HepG2 (cell line): Measurements from ENCODE around the gene DPCD. TPM values are rescaled to one million over a fixed set of nuclear protein-coding genes. Genes with fewer than 3 reads are reported as not detected.
A peak's percentile ranks its signal among the peaks of the same experiment; 100 is the strongest.

Experiments used
- CCDC6 ChIP-seq: sonication (generic); formaldehyde crosslinking; IDR thresholded peaks from 2 replicates; pipeline ENCODE4 v1.8.1; 2022; ENCODE audit warnings: mild to moderate bottlenecking, missing genetic modification reagents, moderate library complexity
- CEBPG ChIP-seq: IDR thresholded peaks from 2 replicates; pipeline ENCODE4 v1.6.1; 2016
- GATAD1 ChIP-seq: IDR thresholded peaks from 2 replicates; pipeline ENCODE4 v1.6.1; 2016; ENCODE audit warnings: missing genetic modification reagents, missing compliant biosample characterization
- HDAC1 ChIP-seq: sonication (generic); formaldehyde crosslinking; IDR thresholded peaks from 2 replicates; pipeline ENCODE4 v1.5.1; 2020; ENCODE audit warnings: mild to moderate bottlenecking, missing genetic modification reagents
- KDM2A ChIP-seq: sonication (generic); formaldehyde crosslinking; IDR thresholded peaks from 2 replicates; pipeline ENCODE4 v1.4.0; 2020; ENCODE audit warnings: low read depth, missing genetic modification reagents, borderline replicate concordance
- KLF16 ChIP-seq, 2 experiments: sonication (generic) in 1 of 2; formaldehyde crosslinking in 1 of 2; IDR thresholded peaks; 2 replicates each; pipeline versions ENCODE4 v1.6.1 to v1.8.0; 2016 to 2023; ENCODE audit warnings: missing genetic modification reagents in 2 of 2, missing compliant biosample characterization in 1 of 2
- MYC ChIP-seq: sonication (generic); formaldehyde crosslinking; IDR thresholded peaks from 2 replicates; pipeline ENCODE4 v1.9.0; 2021; ENCODE audit warnings: missing genetic modification reagents, borderline replicate concordance
- NR2F6 ChIP-seq, 2 experiments: IDR thresholded peaks; 2 replicates each; pipeline ENCODE4 v1.6.1; 2016; ENCODE audit warnings: antibody characterized with exemption in 1 of 2, mild to moderate bottlenecking in 1 of 2
- RFX3 ChIP-seq: IDR thresholded peaks from 2 replicates; pipeline ENCODE4 v1.6.1; 2016; ENCODE audit warnings: missing biosample characterization, missing genetic modification reagents
- SNAI1 ChIP-seq: sonication (generic); formaldehyde crosslinking; IDR thresholded peaks from 2 replicates; pipeline ENCODE4 v1.5.0; 2020; ENCODE audit warnings: mild to moderate bottlenecking, missing genetic modification reagents, borderline replicate concordance
- SP4 ChIP-seq: sonication (generic); formaldehyde crosslinking; IDR thresholded peaks from 2 replicates; pipeline ENCODE4 v1.8.1; 2023; ENCODE audit warnings: mild to moderate bottlenecking, missing genetic modification reagents
- YEATS2 ChIP-seq: sonication (generic); formaldehyde crosslinking; IDR thresholded peaks from 2 replicates; pipeline ENCODE4 v1.4.0; 2020; ENCODE audit warnings: missing genetic modification reagents, borderline replicate concordance
- ZFY ChIP-seq: sonication (generic); formaldehyde crosslinking; IDR thresholded peaks from 2 replicates; pipeline ENCODE4 v1.4.0; 2020; ENCODE audit warnings: missing genetic modification reagents
- ZNF17 ChIP-seq: sonication (generic); formaldehyde crosslinking; IDR thresholded peaks from 2 replicates; pipeline ENCODE4 v1.5.0; 2020; ENCODE audit warnings: mild to moderate bottlenecking, missing genetic modification reagents
- ZNF235 ChIP-seq: sonication (generic); formaldehyde crosslinking; IDR thresholded peaks from 2 replicates; pipeline ENCODE4 v1.8.1; 2023; ENCODE audit warnings: mild to moderate bottlenecking, missing genetic modification reagents, borderline replicate concordance
- ZNF296 ChIP-seq: sonication (generic); formaldehyde crosslinking; conservative IDR thresholded peaks from 2 replicates; pipeline ENCODE4 v1.5.0; 2020; ENCODE audit warnings: mild to moderate bottlenecking, missing genetic modification reagents
- ZNF543 ChIP-seq: sonication (generic); formaldehyde crosslinking; IDR thresholded peaks from 2 replicates; pipeline ENCODE4 v1.4.0; 2020; ENCODE audit warnings: mild to moderate bottlenecking, missing genetic modification reagents
- ZNF747 ChIP-seq: sonication (generic); formaldehyde crosslinking; IDR thresholded peaks from 2 replicates; pipeline ENCODE4 v1.8.1; 2023; ENCODE audit warnings: missing genetic modification reagents, mild to moderate bottlenecking, borderline replicate concordance
- ZNF790 ChIP-seq: sonication (generic); formaldehyde crosslinking; IDR thresholded peaks from 2 replicates; pipeline ENCODE4 v1.8.0; 2022; ENCODE audit warnings: missing genetic modification reagents, mild to moderate bottlenecking, borderline replicate concordance
- ZNF850 ChIP-seq: sonication (generic); formaldehyde crosslinking; conservative IDR thresholded peaks from 2 replicates; pipeline ENCODE4 v1.9.0; 2021; ENCODE audit warnings: mild to moderate bottlenecking, missing genetic modification reagents
- polyA plus RNA-seq, 8 experiments: library from polyadenylated mRNA; depleted of rRNA in 3 of 8; stranded (reverse) in 7 of 8; unstranded in 1 of 8; fragments of >200 nt; fragmentation: Illumina TruSeq in 4 of 8; extraction: Trizol in 4 of 8; gene quantifications; 2 replicates each; pipeline versions ENCODE4 v1.2.1 to v1.2.3, GENCODE V29; 2011 to 2016; ENCODE audit warnings: low read depth in 4 of 8, missing spikeins in 1 of 8, mixed read lengths in 1 of 8; ENCODE audit not compliant: insufficient read depth in 1 of 8
- total RNA-seq, 5 experiments: library from RNA; depleted of rRNA; stranded (reverse); fragments of >200 nt; fragmentation: Illumina TruSeq; extraction: Trizol; gene quantifications; 2 replicates each; pipeline ENCODE4 v1.2.3, GENCODE V29; 2016; ENCODE audit warnings: low read depth in 1 of 5
- TF ChIP-seq, protein P1 (sequence below): sonication (generic); formaldehyde crosslinking; IDR thresholded peaks from 2 replicates; pipeline ENCODE4 v1.5.0; 2020; ENCODE audit warnings: missing genetic modification reagents, mild to moderate bottlenecking, borderline replicate concordance
- TF ChIP-seq, protein P2 (sequence below): sonication (generic); formaldehyde crosslinking; IDR thresholded peaks from 2 replicates; pipeline ENCODE4 v1.4.0; 2020; ENCODE audit warnings: low read depth, missing genetic modification reagents
- TF ChIP-seq, protein P3 (sequence below): sonication (generic); formaldehyde crosslinking; IDR thresholded peaks from 2 replicates; pipeline ENCODE4 v1.5.0; 2020; ENCODE audit warnings: missing genetic modification reagents

DPCD gene
- total and polyA plus RNA-seq, 2 of the 13 experiments (the other 11 are each of a cell fraction or from before 2014, with no cell fraction given): 25.2 to 27.0 TPM

DNA sequence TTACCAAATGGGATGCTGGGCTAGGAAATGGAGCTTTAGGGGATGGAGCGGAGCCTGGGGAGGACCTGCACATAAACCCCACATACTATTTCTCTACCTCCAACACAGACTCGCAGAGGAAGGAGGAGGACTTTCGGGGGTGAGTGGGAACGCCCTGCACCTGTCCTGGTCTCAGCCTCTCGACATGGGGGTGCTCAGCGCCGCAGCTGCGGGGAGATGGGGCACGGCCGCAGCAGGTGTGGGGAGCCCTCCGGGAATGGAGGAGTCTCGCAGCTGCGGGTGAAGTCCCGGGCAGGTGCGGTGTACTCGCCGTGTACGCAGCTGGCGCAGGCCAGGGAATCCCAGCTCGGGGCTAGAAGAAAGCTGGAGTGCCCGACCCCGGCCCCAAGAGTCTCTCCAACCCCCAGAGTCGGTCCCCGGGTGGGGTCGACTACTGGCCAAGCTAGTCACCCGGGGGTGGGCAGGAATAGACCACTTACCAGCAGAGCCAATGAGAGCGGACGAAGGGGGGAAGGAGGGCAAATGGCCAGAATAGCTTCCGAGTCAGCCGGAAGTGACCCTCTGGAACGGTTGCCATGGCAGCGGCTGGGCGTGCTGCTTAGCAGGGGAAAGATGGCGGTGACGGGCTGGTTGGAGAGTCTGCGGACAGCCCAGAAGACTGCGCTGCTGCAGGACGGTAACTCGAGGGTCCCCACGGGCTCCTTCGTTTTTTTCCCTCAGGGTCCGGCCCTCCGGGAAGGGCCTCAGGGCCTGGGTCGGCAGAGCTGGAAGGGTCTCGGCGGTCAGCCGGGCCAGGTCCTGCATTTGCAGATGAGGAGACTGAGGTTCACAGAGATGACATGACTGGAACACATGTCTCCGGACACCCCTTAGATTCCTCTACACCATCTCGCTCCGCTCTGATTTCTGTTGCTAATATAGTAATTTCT, at the start of gene DPCD, which contains the start of gene POLL (continued):
- TF ChIP-seq, protein P1, sequence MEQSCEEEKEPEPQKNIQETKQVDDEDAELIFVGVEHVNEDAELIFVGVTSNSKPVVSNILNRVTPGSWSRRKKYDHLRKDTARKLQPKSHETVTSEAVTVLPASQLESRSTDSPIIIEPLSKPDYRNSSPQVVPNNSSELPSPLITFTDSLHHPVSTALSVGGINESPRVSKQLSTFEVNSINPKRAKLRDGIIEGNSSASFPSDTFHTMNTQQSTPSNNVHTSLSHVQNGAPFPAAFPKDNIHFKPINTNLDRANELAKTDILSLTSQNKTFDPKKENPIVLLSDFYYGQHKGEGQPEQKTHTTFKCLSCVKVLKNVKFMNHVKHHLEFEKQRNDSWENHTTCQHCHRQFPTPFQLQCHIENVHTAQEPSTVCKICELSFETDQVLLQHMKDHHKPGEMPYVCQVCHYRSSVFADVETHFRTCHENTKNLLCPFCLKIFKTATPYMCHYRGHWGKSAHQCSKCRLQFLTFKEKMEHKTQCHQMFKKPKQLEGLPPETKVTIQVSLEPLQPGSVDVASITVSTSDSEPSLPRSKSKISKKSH: no peak
- no peak; the same call in 1 of the 2 replicates for TF ChIP-seq CEBPG (CRISPR knock-in tag)
- no peak for TF ChIP-seq ZNF235 (CRISPR knock-in tag)
- no peak for TF ChIP-seq CCDC6 (CRISPR knock-in tag)
- 0 out of 4 replicates have a peak, but pooled peaks of 1 of the 2 experiments have one; percentile 28 for TF ChIP-seq KLF16 (CRISPR knock-in tag; IDR thresholded peaks at IDR 0.05)
- TF ChIP-seq HDAC1 (CRISPR knock-in tag): peak; percentile 96
- TF ChIP-seq ZNF790 (CRISPR knock-in tag): no peak
- TF ChIP-seq MYC: peak; percentile 71; the same call in 1 of the 2 replicates
- TF ChIP-seq KDM2A: peak; percentile 73; the same call in 1 of the 2 replicates
- peak; percentile 99 for TF ChIP-seq RFX3 (CRISPR knock-in tag)
- TF ChIP-seq, protein P2, sequence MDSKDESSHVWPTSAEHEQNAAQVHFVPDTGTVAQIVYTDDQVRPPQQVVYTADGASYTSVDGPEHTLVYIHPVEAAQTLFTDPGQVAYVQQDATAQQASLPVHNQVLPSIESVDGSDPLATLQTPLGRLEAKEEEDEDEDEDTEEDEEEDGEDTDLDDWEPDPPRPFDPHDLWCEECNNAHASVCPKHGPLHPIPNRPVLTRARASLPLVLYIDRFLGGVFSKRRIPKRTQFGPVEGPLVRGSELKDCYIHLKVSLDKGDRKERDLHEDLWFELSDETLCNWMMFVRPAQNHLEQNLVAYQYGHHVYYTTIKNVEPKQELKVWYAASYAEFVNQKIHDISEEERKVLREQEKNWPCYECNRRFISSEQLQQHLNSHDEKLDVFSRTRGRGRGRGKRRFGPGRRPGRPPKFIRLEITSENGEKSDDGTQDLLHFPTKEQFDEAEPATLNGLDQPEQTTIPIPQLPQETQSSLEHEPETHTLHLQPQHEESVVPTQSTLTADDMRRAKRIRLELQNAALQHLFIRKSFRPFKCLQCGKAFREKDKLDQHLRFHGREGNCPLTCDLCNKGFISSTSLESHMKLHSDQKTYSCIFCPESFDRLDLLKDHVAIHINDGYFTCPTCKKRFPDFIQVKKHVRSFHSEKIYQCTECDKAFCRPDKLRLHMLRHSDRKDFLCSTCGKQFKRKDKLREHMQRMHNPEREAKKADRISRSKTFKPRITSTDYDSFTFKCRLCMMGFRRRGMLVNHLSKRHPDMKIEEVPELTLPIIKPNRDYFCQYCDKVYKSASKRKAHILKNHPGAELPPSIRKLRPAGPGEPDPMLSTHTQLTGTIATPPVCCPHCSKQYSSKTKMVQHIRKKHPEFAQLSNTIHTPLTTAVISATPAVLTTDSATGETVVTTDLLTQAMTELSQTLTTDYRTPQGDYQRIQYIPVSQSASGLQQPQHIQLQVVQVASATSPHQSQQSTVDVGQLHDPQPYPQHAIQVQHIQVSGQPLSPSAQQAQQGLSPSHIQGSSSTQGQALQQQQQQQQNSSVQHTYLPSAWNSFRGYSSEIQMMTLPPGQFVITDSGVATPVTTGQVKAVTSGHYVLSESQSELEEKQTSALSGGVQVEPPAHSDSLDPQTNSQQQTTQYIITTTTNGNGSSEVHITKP (CRISPR knock-in tag): peak; percentile 87; the same call in 1 of the 2 replicates
- TF ChIP-seq ZNF543 (CRISPR knock-in tag): peak; percentile 48; the same call in 1 of the 2 replicates
- no peak for TF ChIP-seq ZNF850
- no peak for TF ChIP-seq ZNF296 (CRISPR knock-in tag)
- no peak for TF ChIP-seq SNAI1
- no peak for TF ChIP-seq ZNF17 (CRISPR knock-in tag)
- peak; percentile 92 for TF ChIP-seq GATAD1 (CRISPR knock-in tag)
- TF ChIP-seq SP4 (CRISPR knock-in tag): peak; percentile 39; the same call in 1 of the 2 replicates
- TF ChIP-seq ZFY (CRISPR knock-in tag): peak; percentile 81
- no peak for TF ChIP-seq NR2F6 (IDR thresholded peaks at IDR 0.05)
- TF ChIP-seq NR2F6 (CRISPR knock-in tag; IDR thresholded peaks at IDR 0.05): 0 out of 2 replicates have a peak, but pooled peaks have one; percentile 32
- TF ChIP-seq YEATS2 (CRISPR knock-in tag): peak; percentile 86
- TF ChIP-seq ZNF747: no peak
- TF ChIP-seq, protein P3, sequence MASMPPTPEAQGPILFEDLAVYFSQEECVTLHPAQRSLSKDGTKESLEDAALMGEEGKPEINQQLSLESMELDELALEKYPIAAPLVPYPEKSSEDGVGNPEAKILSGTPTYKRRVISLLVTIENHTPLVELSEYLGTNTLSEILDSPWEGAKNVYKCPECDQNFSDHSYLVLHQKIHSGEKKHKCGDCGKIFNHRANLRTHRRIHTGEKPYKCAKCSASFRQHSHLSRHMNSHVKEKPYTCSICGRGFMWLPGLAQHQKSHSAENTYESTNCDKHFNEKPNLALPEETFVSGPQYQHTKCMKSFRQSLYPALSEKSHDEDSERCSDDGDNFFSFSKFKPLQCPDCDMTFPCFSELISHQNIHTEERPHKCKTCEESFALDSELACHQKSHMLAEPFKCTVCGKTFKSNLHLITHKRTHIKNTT (CRISPR knock-in tag): no peak
